ENCODE results near the gene PNLIPRP2. TPM values are rescaled to one million over a fixed set of nuclear protein-coding genes. Genes with fewer than 3 reads are reported as not detected.

PNLIPRP2 gene
- total RNA-seq, 1 experiment from 2014 or later = not detected

GRCh38 chr10:116621934-116622655, 1.3 kb downstream of the PNLIPRP2 start:
- no peaks in the 10 kb centered on the region for H3K36me3 ChIP-seq (ENCODE audit: insufficient read depth, low read length)
- no peak overlapping the region for H2AFZ ChIP-seq (ENCODE audit: low read length)
- no peak overlapping the region for H3K27ac ChIP-seq (ENCODE audit: low read length)
- no peaks in the 10 kb centered on the region for H3K9me3 ChIP-seq (ENCODE audit: low read length)
- no peak overlapping the region for H3K9ac ChIP-seq (ENCODE audit: low read length)
- no peaks in the 10 kb centered on the region for H3K4me1 ChIP-seq (ENCODE audit: low read length)
- H3K79me2 ChIP-seq (ENCODE audit: low read length) = no peaks in the 10 kb centered on the region
- no peak for DNase-seq
- H3K4me2 ChIP-seq (ENCODE audit: low read depth, low read length, poor library complexity, severe bottlenecking) = no peak overlapping the region
- H4K20me1 ChIP-seq (ENCODE audit: insufficient read depth, low read depth, low read length) = no peaks in the 10 kb centered on the region
- H3K27me3 ChIP-seq (ENCODE audit: low read length) = no peaks in the 10 kb centered on the region
- no peaks in the 10 kb centered on the region for H3K9me2 ChIP-seq (replicated peaks; ENCODE audit: insufficient read depth, low read length)
- no peak overlapping the region for H3K4me3 ChIP-seq (ENCODE audit: low read length)

- no peak for DNase-seq
Observed at GRCh38 chr10:116625845-116626244, 5.1 kb downstream of the PNLIPRP2 start.

GRCh38 chr10:116626815-116627214, 6.1 kb downstream of the PNLIPRP2 start:
- no peak for DNase-seq
- H4K20me1 ChIP-seq (ENCODE audit: insufficient read depth, low read depth, low read length) = no peaks in the 10 kb centered on the region
- H3K4me1 ChIP-seq (ENCODE audit: low read length) = no peaks in the 10 kb centered on the region
- no peaks in the 10 kb centered on the region for H3K27me3 ChIP-seq (ENCODE audit: low read length)
- H3K4me3 ChIP-seq (ENCODE audit: low read length) = no peak overlapping the region
- H3K36me3 ChIP-seq (ENCODE audit: insufficient read depth, low read length) = no peaks in the 10 kb centered on the region
- H3K9ac ChIP-seq (ENCODE audit: low read length) = no peak overlapping the region
- H3K9me3 ChIP-seq (ENCODE audit: low read length) = no peaks in the 10 kb centered on the region
- H3K4me2 ChIP-seq (ENCODE audit: low read depth, low read length, poor library complexity, severe bottlenecking) = no peak overlapping the region
- H2AFZ ChIP-seq (ENCODE audit: low read length) = no peak overlapping the region
- no peaks in the 10 kb centered on the region for H3K79me2 ChIP-seq (ENCODE audit: low read length)
- no peak overlapping the region for H3K27ac ChIP-seq (ENCODE audit: low read length)
- no peaks in the 10 kb centered on the region for H3K9me2 ChIP-seq (replicated peaks; ENCODE audit: insufficient read depth, low read length)

More at GRCh38 chr10:116625845-116626244, 5.1 kb downstream of the PNLIPRP2 start:
- H3K4me1 ChIP-seq (ENCODE audit: low read length) = no peaks in the 10 kb centered on the region
- no peak overlapping the region for H2AFZ ChIP-seq (ENCODE audit: low read length)
- no peak overlapping the region for H3K27ac ChIP-seq (ENCODE audit: low read length)
- no peaks in the 10 kb centered on the region for H3K9me3 ChIP-seq (ENCODE audit: low read length)
- no peaks in the 10 kb centered on the region for H3K9me2 ChIP-seq (replicated peaks; ENCODE audit: insufficient read depth, low read length)
- no peaks in the 10 kb centered on the region for H4K20me1 ChIP-seq (ENCODE audit: insufficient read depth, low read depth, low read length)
- H3K4me2 ChIP-seq (ENCODE audit: low read depth, low read length, poor library complexity, severe bottlenecking) = no peak overlapping the region
- no peak overlapping the region for H3K4me3 ChIP-seq (ENCODE audit: low read length)
- no peak overlapping the region for H3K9ac ChIP-seq (ENCODE audit: low read length)
- no peaks in the 10 kb centered on the region for H3K79me2 ChIP-seq (ENCODE audit: low read length)
- H3K27me3 ChIP-seq (ENCODE audit: low read length) = no peaks in the 10 kb centered on the region
- H3K36me3 ChIP-seq (ENCODE audit: insufficient read depth, low read length) = no peaks in the 10 kb centered on the region

- no peaks in the 10 kb centered on the region for H3K79me2 ChIP-seq (ENCODE audit: low read length)
- no peak overlapping the region for H3K27ac ChIP-seq (ENCODE audit: low read length)
- no peak overlapping the region for H3K9ac ChIP-seq (ENCODE audit: low read length)
- no peaks in the 10 kb centered on the region for H3K9me2 ChIP-seq (replicated peaks; ENCODE audit: insufficient read depth, low read length)
- H3K36me3 ChIP-seq (ENCODE audit: insufficient read depth, low read length) = no peaks in the 10 kb centered on the region
- H3K4me2 ChIP-seq (ENCODE audit: low read depth, low read length, poor library complexity, severe bottlenecking) = no peak overlapping the region
- DNase-seq = no peak
- no peak overlapping the region for H2AFZ ChIP-seq (ENCODE audit: low read length)
- H3K27me3 ChIP-seq (ENCODE audit: low read length) = no peaks in the 10 kb centered on the region
- no peaks in the 10 kb centered on the region for H3K9me3 ChIP-seq (ENCODE audit: low read length)
- no peaks in the 10 kb centered on the region for H4K20me1 ChIP-seq (ENCODE audit: insufficient read depth, low read depth, low read length)
- no peaks in the 10 kb centered on the region for H3K4me1 ChIP-seq (ENCODE audit: low read length)
- H3K4me3 ChIP-seq (ENCODE audit: low read length) = no peak overlapping the region
Observed at GRCh38 chr10:116627386-116627933, 6.7 kb downstream of the PNLIPRP2 start.

- no peak for DNase-seq
- Histone ChIP-seq H3K4me2 (ENCODE audit: low read depth, low read length, poor library complexity, severe bottlenecking) (no peak overlapping the region), H3K4me3 (ENCODE audit: low read length) (no peak overlapping the region), H3K79me2 (ENCODE audit: low read length) (no peaks in the 10 kb centered on the region), H3K9me2 (replicated peaks; ENCODE audit: insufficient read depth, low read length) (no peaks in the 10 kb centered on the region), H4K20me1 (ENCODE audit: insufficient read depth, low read depth, low read length) (no peaks in the 10 kb centered on the region), H3K9ac (ENCODE audit: low read length) (no peak overlapping the region), H3K4me1 (ENCODE audit: low read length) (no peaks in the 10 kb centered on the region), H3K36me3 (ENCODE audit: insufficient read depth, low read length) (no peaks in the 10 kb centered on the region), H3K27me3 (ENCODE audit: low read length) (no peaks in the 10 kb centered on the region), H3K9me3 (ENCODE audit: low read length) (no peaks in the 10 kb centered on the region), H3K27ac (ENCODE audit: low read length) (no peak overlapping the region), H2AFZ (ENCODE audit: low read length) (no peak overlapping the region)
Observed at GRCh38 chr10:116629340-116629739, 8.6 kb downstream of the PNLIPRP2 start.

- Histone ChIP-seq H3K4me2 (ENCODE audit: low read depth, low read length, poor library complexity, severe bottlenecking) (no peak overlapping the region), H3K4me3 (ENCODE audit: low read length) (no peak overlapping the region), H3K36me3 (ENCODE audit: insufficient read depth, low read length) (no peaks in the 10 kb centered on the region), H4K20me1 (ENCODE audit: insufficient read depth, low read depth, low read length) (no peaks in the 10 kb centered on the region), H3K4me1 (ENCODE audit: low read length) (no peaks in the 10 kb centered on the region), H2AFZ (ENCODE audit: low read length) (no peak overlapping the region), H3K9me3 (ENCODE audit: low read length) (no peaks in the 10 kb centered on the region), H3K27ac (ENCODE audit: low read length) (no peak overlapping the region), H3K9me2 (replicated peaks; ENCODE audit: insufficient read depth, low read length) (no peaks in the 10 kb centered on the region), H3K9ac (ENCODE audit: low read length) (no peak overlapping the region), H3K27me3 (ENCODE audit: low read length) (no peaks in the 10 kb centered on the region), H3K79me2 (ENCODE audit: low read length) (no peaks in the 10 kb centered on the region)
- no peak for DNase-seq
Observed at GRCh38 chr10:116630020-116630419, 9.3 kb downstream of the PNLIPRP2 start.

- Histone ChIP-seq H3K36me3 (ENCODE audit: insufficient read depth, low read length) (no peaks in the 10 kb centered on the region), H3K4me2 (ENCODE audit: low read depth, low read length, poor library complexity, severe bottlenecking) (no peak overlapping the region)
Observed at GRCh38 chr10:116631871-116632295, 11.1 kb downstream of the PNLIPRP2 start.

GRCh38 chr10:116632596-116633215, 12.0 kb downstream of the PNLIPRP2 start:
- H3K9me3 ChIP-seq (ENCODE audit: low read length) = no peaks in the 10 kb centered on the region
- H3K27ac ChIP-seq (ENCODE audit: low read length) = no peak overlapping the region
- H3K4me3 ChIP-seq (ENCODE audit: low read length) = no peak overlapping the region
- DNase-seq = no peak
- no peaks in the 10 kb centered on the region for H4K20me1 ChIP-seq (ENCODE audit: insufficient read depth, low read depth, low read length)
- no peaks in the 10 kb centered on the region for H3K4me1 ChIP-seq (ENCODE audit: low read length)
- H3K4me2 ChIP-seq (ENCODE audit: low read depth, low read length, poor library complexity, severe bottlenecking) = no peak overlapping the region
- no peaks in the 10 kb centered on the region for H3K79me2 ChIP-seq (ENCODE audit: low read length)
- H3K9me2 ChIP-seq (replicated peaks; ENCODE audit: insufficient read depth, low read length) = no peaks in the 10 kb centered on the region
- H3K9ac ChIP-seq (ENCODE audit: low read length) = no peak overlapping the region
- no peaks in the 10 kb centered on the region for H3K36me3 ChIP-seq (ENCODE audit: insufficient read depth, low read length)
- no peaks in the 10 kb centered on the region for H3K27me3 ChIP-seq (ENCODE audit: low read length)
- H2AFZ ChIP-seq (ENCODE audit: low read length) = no peak overlapping the region

More at GRCh38 chr10:116631871-116632295, 11.1 kb downstream of the PNLIPRP2 start:
- Histone ChIP-seq H3K9ac (ENCODE audit: low read length) (no peak overlapping the region), H3K4me3 (ENCODE audit: low read length) (no peak overlapping the region), H3K4me1 (ENCODE audit: low read length) (no peaks in the 10 kb centered on the region), H3K9me2 (replicated peaks; ENCODE audit: insufficient read depth, low read length) (no peaks in the 10 kb centered on the region), H3K27ac (ENCODE audit: low read length) (no peak overlapping the region), H3K79me2 (ENCODE audit: low read length) (no peaks in the 10 kb centered on the region), H4K20me1 (ENCODE audit: insufficient read depth, low read depth, low read length) (no peaks in the 10 kb centered on the region), H3K27me3 (ENCODE audit: low read length) (no peaks in the 10 kb centered on the region), H2AFZ (ENCODE audit: low read length) (no peak overlapping the region), H3K9me3 (ENCODE audit: low read length) (no peaks in the 10 kb centered on the region)
- DNase-seq = no peak
